HEK293T (cell line): Measurements from ENCODE around the gene MGAT4B.

ENCODE experiments used
- CTCF ChIA-PET: fragments of 350-600 bp; formaldehyde crosslinking; extraction: SDS; loops from one replicate; lab custom pipeline; 2021; ENCODE audit warnings: antibody characterized with exemption, inconsistent platforms; lab: Yijun Ruan, JAX
- POLR2A ChIA-PET: fragments of 350-600 bp; formaldehyde crosslinking; extraction: SDS; loops from one replicate; lab custom pipeline; 2020; ENCODE audit warnings: antibody characterized with exemption, inconsistent platforms; lab: Yijun Ruan, JAX
- DNase-seq: peaks from one replicate; pipeline ENCODE4 v3.0.0; 2012; ENCODE audit warnings: mixed read lengths; ENCODE audit errors: extremely low spot score
- ARNT ChIP-seq: fragments of 450-650 bp; IDR thresholded peaks from 2 replicates; pipeline ENCODE4 v1.6.1; 2017; ENCODE audit warnings: mild to moderate bottlenecking
- BHLHE40 ChIP-seq: fragments of 450-650 bp; IDR thresholded peaks from 2 replicates; pipeline ENCODE4 v1.6.1; 2016; ENCODE audit warnings: mild to moderate bottlenecking, moderate library complexity, borderline replicate concordance
- CTBP1 ChIP-seq: fragments of 450-650 bp; IDR thresholded peaks from 2 replicates; pipeline ENCODE4 v1.6.1; 2016; ENCODE audit warnings: borderline replicate concordance
- ELF4 ChIP-seq: fragments of 450-650 bp; IDR thresholded peaks from 2 replicates; pipeline ENCODE4 v1.6.1; 2017; ENCODE audit warnings: antibody characterized with exemption
- FOXA1 ChIP-seq: fragments of 450-650 bp; IDR thresholded peaks from 2 replicates; pipeline ENCODE4 v1.6.1; 2016; ENCODE audit warnings: mild to moderate bottlenecking
- FOXK2 ChIP-seq: fragments of 450-650 bp; IDR thresholded peaks from 2 replicates; pipeline ENCODE4 v1.6.1; 2016; ENCODE audit warnings: mild to moderate bottlenecking
- FOXM1 ChIP-seq: fragments of 450-650 bp; IDR thresholded peaks from 2 replicates; pipeline ENCODE4 v1.6.1; 2017; ENCODE audit warnings: mild to moderate bottlenecking, borderline replicate concordance
- HDGF ChIP-seq: fragments of 450-650 bp; IDR thresholded peaks from 2 replicates; pipeline ENCODE4 v1.6.1; 2017; ENCODE audit warnings: antibody characterized with exemption, borderline replicate concordance
- L3MBTL2 ChIP-seq: fragments of 450-650 bp; conservative IDR thresholded peaks from 2 replicates; pipeline ENCODE4 v1.6.1; 2016; ENCODE audit warnings: mild to moderate bottlenecking
- LEF1 ChIP-seq: fragments of 450-650 bp; IDR thresholded peaks from 2 replicates; pipeline ENCODE4 v1.6.1; 2017; ENCODE audit warnings: mild to moderate bottlenecking, borderline replicate concordance
- NFRKB ChIP-seq: fragments of 450-650 bp; IDR thresholded peaks from 2 replicates; pipeline ENCODE4 v1.6.1; 2016; ENCODE audit warnings: mild to moderate bottlenecking, moderate library complexity
- PKNOX1 ChIP-seq: fragments of 450-650 bp; IDR thresholded peaks from 2 replicates; pipeline ENCODE4 v1.6.1; 2016
- SP1 ChIP-seq: fragments of 450-650 bp; IDR thresholded peaks from 2 replicates; pipeline ENCODE4 v1.6.1; 2017
- SUZ12 ChIP-seq: fragments of 450-650 bp; IDR thresholded peaks from 2 replicates; pipeline ENCODE4 v1.6.1; 2016; ENCODE audit warnings: mild to moderate bottlenecking
- TARDBP ChIP-seq: fragments of 450-650 bp; IDR thresholded peaks from 2 replicates; pipeline ENCODE4 v1.6.1; 2016
- ZNF384 ChIP-seq: fragments of 450-650 bp; IDR thresholded peaks from 2 replicates; pipeline ENCODE4 v1.6.1; 2016

The MGAT4B gene

GRCh38 chr5:179768326-179769085, 38.2 kb downstream of the MGAT4B start:
- POLR2A ChIA-PET, result no interaction called here
- no peak for DNase-seq
- no peak for TF ChIP-seq PKNOX1
- no peak for TF ChIP-seq BHLHE40
- TF ChIP-seq CTBP1, result no peak
- no peak for TF ChIP-seq FOXA1
- no peak for TF ChIP-seq SUZ12
- TF ChIP-seq FOXK2, result no peak
- no peak for TF ChIP-seq L3MBTL2
- CTCF ChIA-PET, result interaction anchor here (0.6 to 0.8 kb wide), 3 partner anchors 12 to 29 kb away, joined by 3 to 4 read pairs (median 3); no protein-coding TSS in a partner anchor

- DNase-seq, result no peak
- TF ChIP-seq L3MBTL2 (no peak), SP1 (no peak), ZNF384 (no peak), ARNT (no peak), TARDBP (no peak), NFRKB (no peak), BHLHE40 (no peak), FOXK2 (no peak), FOXA1 (no peak), SUZ12 (no peak)
- CTCF ChIA-PET, result interaction anchor here (0.5 to 0.8 kb wide), 2 partner anchors 13 to 186 kb away, joined by 3 to 4 read pairs; no protein-coding TSS in a partner anchor
- POLR2A ChIA-PET, result interaction anchor here (1.0 kb wide), 2 partner anchors 12 to 144 kb away, joined by 3 read pairs; no protein-coding TSS in a partner anchor
Observed at GRCh38 chr5:179767496-179768100, 39.1 kb downstream of the MGAT4B start.

GRCh38 chr5:179766726-179767455, 39.8 kb downstream of the MGAT4B start:
- no peak for DNase-seq
- TF ChIP-seq ZNF384 (no peak), ELF4 (no peak), SP1 (no peak), FOXA1 (no peak), SUZ12 (no peak), PKNOX1 (no peak), CTBP1 (no peak), ARNT (no peak), FOXK2 (no peak), NFRKB (no peak), HDGF (no peak), L3MBTL2 (no peak), FOXM1 (no peak), BHLHE40 (no peak), TARDBP (no peak), LEF1 (no peak)
- ChIA-PET CTCF (interaction anchor here (0.5 to 0.9 kb wide), 2 partner anchors 35 to 186 kb away, joined by 3 read pairs; no protein-coding TSS in a partner anchor), POLR2A (interaction anchor here (1.0 kb wide), 2 partner anchors 12 to 143 kb away, joined by 3 read pairs; no protein-coding TSS in a partner anchor)

GRCh38 chr5:179766021-179766725, 40.5 kb downstream of the MGAT4B start:
- ChIA-PET POLR2A (no interaction called here), CTCF (interaction anchor here (0.5 to 0.9 kb wide), 3 partner anchors 36 to 842 kb away, joined by 3 read pairs; no protein-coding TSS in a partner anchor)
- no peak for DNase-seq
- no peak for TF ChIP-seq NFRKB
- TF ChIP-seq FOXK2, result no peak
- no peak for TF ChIP-seq FOXA1
- no peak for TF ChIP-seq LEF1
- TF ChIP-seq TARDBP, result no peak
- TF ChIP-seq SP1, result no peak
- TF ChIP-seq L3MBTL2, result no peak
- no peak for TF ChIP-seq HDGF
- TF ChIP-seq ELF4, result no peak
- no peak for TF ChIP-seq BHLHE40
- TF ChIP-seq ZNF384, result no peak
- TF ChIP-seq SUZ12, result no peak
- TF ChIP-seq ARNT, result no peak

GRCh38 chr5:179765400-179765799, 41.3 kb downstream of the MGAT4B start:
- DNase-seq, result no peak
- ChIA-PET CTCF (no interaction called here), POLR2A (no interaction called here)
- TF ChIP-seq SUZ12 (no peak), FOXM1 (no peak), FOXA1 (no peak), FOXK2 (no peak), LEF1 (no peak), SP1 (no peak), BHLHE40 (no peak), CTBP1 (no peak), HDGF (no peak)
